Measurements from ENCODE around the gene LPAR1. TPM values are rescaled to one million over a fixed set of nuclear protein-coding genes. Genes with fewer than 3 reads are reported as not detected.

The LPAR1 gene
- total RNA-seq, 1 experiment from 2014 or later, result 28.3 TPM

- ChIA-PET POLR2A (ENCODE audit: low non-redundant PET) (no interaction called here), CTCF (no interaction called here)
- TF ChIP-seq, protein P1, sequence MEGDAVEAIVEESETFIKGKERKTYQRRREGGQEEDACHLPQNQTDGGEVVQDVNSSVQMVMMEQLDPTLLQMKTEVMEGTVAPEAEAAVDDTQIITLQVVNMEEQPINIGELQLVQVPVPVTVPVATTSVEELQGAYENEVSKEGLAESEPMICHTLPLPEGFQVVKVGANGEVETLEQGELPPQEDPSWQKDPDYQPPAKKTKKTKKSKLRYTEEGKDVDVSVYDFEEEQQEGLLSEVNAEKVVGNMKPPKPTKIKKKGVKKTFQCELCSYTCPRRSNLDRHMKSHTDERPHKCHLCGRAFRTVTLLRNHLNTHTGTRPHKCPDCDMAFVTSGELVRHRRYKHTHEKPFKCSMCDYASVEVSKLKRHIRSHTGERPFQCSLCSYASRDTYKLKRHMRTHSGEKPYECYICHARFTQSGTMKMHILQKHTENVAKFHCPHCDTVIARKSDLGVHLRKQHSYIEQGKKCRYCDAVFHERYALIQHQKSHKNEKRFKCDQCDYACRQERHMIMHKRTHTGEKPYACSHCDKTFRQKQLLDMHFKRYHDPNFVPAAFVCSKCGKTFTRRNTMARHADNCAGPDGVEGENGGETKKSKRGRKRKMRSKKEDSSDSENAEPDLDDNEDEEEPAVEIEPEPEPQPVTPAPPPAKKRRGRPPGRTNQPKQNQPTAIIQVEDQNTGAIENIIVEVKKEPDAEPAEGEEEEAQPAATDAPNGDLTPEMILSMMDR (conservative IDR thresholded peaks at IDR 0.05; ENCODE audit: low read depth, low read length), result no peak
- no peak for TF ChIP-seq EZH2 (IDR thresholded peaks at IDR 0.05; ENCODE audit: borderline replicate concordance, low read depth, low read length, poor library complexity, severe bottlenecking)
- no peak for DNase-seq (ENCODE audit: low spot score)
- Histone ChIP-seq H3K27me3 (replicated peaks; ENCODE audit: insufficient read depth, low read depth, low read length, poor library complexity) (no peaks in the 10 kb centered on the region), H3K9me3 (ENCODE audit: low read depth, low read length, poor library complexity, severe bottlenecking) (peaks cover 15% of the 10 kb centered on the region), H3K27ac (ENCODE audit: low read depth, low read length, poor library complexity, severe bottlenecking) (peak overlapping the region; percentile 10), H3K36me3 (ENCODE audit: insufficient read depth, low read length, poor library complexity, severe bottlenecking) (no peaks in the 10 kb centered on the region), H3K4me1 (ENCODE audit: insufficient read depth, low read length, poor library complexity, severe bottlenecking) (peaks cover 8% of the 10 kb centered on the region), H3K4me3 (ENCODE audit: low read depth, low read length, poor library complexity, severe bottlenecking) (no peak overlapping the region)
- no TSS peak for BruUV-seq (replicated peaks)
- intact Hi-C loops (cut with micrococcal nuclease; ENCODE audit: unreplicated experiment), result no loop called here
Observed at GRCh38 chr9:110900917-110901316, 137.4 kb downstream of the LPAR1 start.

DNA sequence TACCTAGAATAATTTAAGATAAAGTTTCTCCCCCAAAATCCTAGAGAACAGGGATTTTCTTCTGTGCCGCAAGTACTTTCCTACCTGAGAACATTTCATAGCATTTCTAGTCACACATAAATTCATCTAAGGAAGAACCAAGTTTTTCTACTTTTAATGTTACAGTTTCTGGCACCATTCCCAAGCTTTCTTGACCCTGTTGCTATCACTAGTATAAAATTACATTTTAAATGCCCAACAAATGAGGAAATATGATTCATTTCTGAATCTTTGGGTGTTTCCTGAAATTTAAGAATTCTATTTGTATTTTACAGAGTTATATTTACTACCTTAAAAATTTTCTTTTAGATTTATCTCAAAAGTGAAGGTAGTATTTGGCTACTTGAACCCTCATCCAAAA is 137.8 kb downstream of the LPAR1 start:
- H3K27me3 ChIP-seq (replicated peaks; ENCODE audit: insufficient read depth, low read depth, low read length, poor library complexity), result no peaks in the 10 kb centered on the region
- peaks cover 15% of the 10 kb centered on the region for H3K9me3 ChIP-seq (ENCODE audit: low read depth, low read length, poor library complexity, severe bottlenecking)
- intact Hi-C loops (cut with micrococcal nuclease; ENCODE audit: unreplicated experiment), result no loop called here
- no peak overlapping the region for H3K4me3 ChIP-seq (ENCODE audit: low read depth, low read length, poor library complexity, severe bottlenecking)
- H3K36me3 ChIP-seq (ENCODE audit: insufficient read depth, low read length, poor library complexity, severe bottlenecking), result no peaks in the 10 kb centered on the region
- BruUV-seq (replicated peaks), result no TSS peak
- DNase-seq (ENCODE audit: low spot score), result no peak
- H3K4me1 ChIP-seq (ENCODE audit: insufficient read depth, low read length, poor library complexity, severe bottlenecking), result peaks cover 8% of the 10 kb centered on the region
- H3K27ac ChIP-seq (ENCODE audit: low read depth, low read length, poor library complexity, severe bottlenecking), result no peak overlapping the region
- no peak for TF ChIP-seq EZH2 (IDR thresholded peaks at IDR 0.05; ENCODE audit: borderline replicate concordance, low read depth, low read length, poor library complexity, severe bottlenecking)
- TF ChIP-seq, protein P1 (conservative IDR thresholded peaks at IDR 0.05; ENCODE audit: low read depth, low read length), result no peak
- CTCF ChIA-PET, result no interaction called here
- POLR2A ChIA-PET (ENCODE audit: low non-redundant PET), result no interaction called here

GRCh38 chr9:110898866-110899265 is 139.4 kb downstream of the LPAR1 start:
- H3K9me3 ChIP-seq (ENCODE audit: low read depth, low read length, poor library complexity, severe bottlenecking), result peaks cover 15% of the 10 kb centered on the region
- POLR2A ChIA-PET (ENCODE audit: low non-redundant PET), result no interaction called here
- no TSS peak for BruUV-seq (replicated peaks)
- H3K4me1 ChIP-seq (ENCODE audit: insufficient read depth, low read length, poor library complexity, severe bottlenecking), result peaks cover 8% of the 10 kb centered on the region
- H3K27me3 ChIP-seq (replicated peaks; ENCODE audit: insufficient read depth, low read depth, low read length, poor library complexity), result no peaks in the 10 kb centered on the region
- CTCF ChIA-PET, result no interaction called here
- no peaks in the 10 kb centered on the region for H3K36me3 ChIP-seq (ENCODE audit: insufficient read depth, low read length, poor library complexity, severe bottlenecking)
- H3K27ac ChIP-seq (ENCODE audit: low read depth, low read length, poor library complexity, severe bottlenecking), result no peak overlapping the region
- H3K4me3 ChIP-seq (ENCODE audit: low read depth, low read length, poor library complexity, severe bottlenecking), result no peak overlapping the region
- intact Hi-C loops (cut with micrococcal nuclease; ENCODE audit: unreplicated experiment), result loop anchor here (10.0 kb wide), 1 partner anchor 396 kb away; no protein-coding TSS in a partner anchor
- DNase-seq (ENCODE audit: low spot score), result no peak
- TF ChIP-seq, protein P1 (conservative IDR thresholded peaks at IDR 0.05; ENCODE audit: low read depth, low read length), result no peak
- TF ChIP-seq EZH2 (IDR thresholded peaks at IDR 0.05; ENCODE audit: borderline replicate concordance, low read depth, low read length, poor library complexity, severe bottlenecking), result no peak

Data from A673 (cell line).